Measurements from ENCODE around the gene LRP6.

Gene LRP6

GRCh38 chr12:12294215-12295005, 27.6 kb upstream of the LRP6 start:
- no peak for TF ChIP-seq CTCF (conservative IDR thresholded peaks at IDR 0.05; ENCODE audit: low read length)
- peak; percentile 45 for DNase-seq (ENCODE audit: low read depth)
- H3K4me3 ChIP-seq (ENCODE audit: low read length) = no peak overlapping the region

GRCh38 chr12:12290206-12290605, 23.4 kb upstream of the LRP6 start:
- DNase-seq (ENCODE audit: low read depth) = no peak
- TF ChIP-seq CTCF (conservative IDR thresholded peaks at IDR 0.05; ENCODE audit: low read length) = no peak
- no peak overlapping the region for H3K4me3 ChIP-seq (ENCODE audit: low read length)

- no peak overlapping the region for H3K4me3 ChIP-seq (ENCODE audit: low read length)
- TF ChIP-seq CTCF (conservative IDR thresholded peaks at IDR 0.05; ENCODE audit: low read length) = no peak
- no peak for DNase-seq (ENCODE audit: low read depth)
Observed at GRCh38 chr12:12286441-12286840, 19.6 kb upstream of the LRP6 start.

DNA sequence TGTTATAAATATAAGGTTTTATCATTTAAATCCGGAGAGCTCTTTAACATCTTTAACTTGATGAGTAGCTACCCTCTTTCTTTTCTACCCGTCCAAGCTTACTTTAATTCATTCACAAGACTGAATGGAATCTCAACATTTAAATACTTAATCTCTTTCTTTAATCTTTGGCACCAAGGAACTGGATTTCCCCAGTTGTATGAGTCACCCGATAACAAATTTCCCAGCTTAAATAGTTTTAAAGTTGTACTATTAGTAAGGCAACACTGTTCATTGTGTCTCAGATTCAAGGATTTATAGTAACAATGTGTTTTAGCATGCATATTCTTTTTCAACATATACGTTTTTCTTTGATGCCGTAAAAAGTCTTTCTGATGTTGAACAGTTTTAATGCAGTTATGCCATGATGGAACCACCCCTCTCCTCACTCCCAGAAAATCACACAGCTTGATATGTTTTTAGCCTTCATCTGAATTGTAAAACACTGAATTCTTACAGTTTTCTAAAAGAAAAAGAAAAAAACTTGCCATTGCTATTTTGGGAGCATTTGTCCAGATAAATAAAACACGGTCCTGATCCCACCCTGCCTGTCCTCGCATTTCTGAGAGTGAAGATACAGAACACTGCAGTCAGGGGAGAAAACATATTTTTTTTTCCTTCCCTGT, 16.0 kb upstream of the LRP6 start:
- DNase-seq (ENCODE audit: low read depth) = peak; percentile 51
- no peak for TF ChIP-seq CTCF (conservative IDR thresholded peaks at IDR 0.05; ENCODE audit: low read length)
- no peak overlapping the region for H3K4me3 ChIP-seq (ENCODE audit: low read length)

DNA sequence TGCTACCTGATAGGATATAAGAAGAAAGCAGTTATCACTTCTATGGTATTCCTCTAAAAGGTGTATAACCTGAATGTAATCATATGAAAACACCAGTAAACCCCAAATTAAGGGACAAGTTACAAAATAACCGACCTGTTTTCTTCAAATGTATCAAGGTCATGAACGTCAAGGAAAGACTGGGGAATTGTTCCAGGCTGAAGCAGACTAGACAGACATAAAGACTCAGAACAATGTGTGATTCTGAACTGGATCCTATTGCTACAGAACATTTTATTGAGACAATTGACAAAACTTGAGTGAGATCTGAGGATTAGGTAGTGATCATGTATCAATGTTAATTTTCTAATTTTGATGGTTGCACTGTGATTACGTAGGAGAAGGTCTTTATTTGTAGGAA, 15.4 kb upstream of the LRP6 start:
- TF ChIP-seq CTCF (conservative IDR thresholded peaks at IDR 0.05; ENCODE audit: low read length) = no peak
- no peak overlapping the region for H3K4me3 ChIP-seq (ENCODE audit: low read length)
- DNase-seq (ENCODE audit: low read depth) = no peak

DNA sequence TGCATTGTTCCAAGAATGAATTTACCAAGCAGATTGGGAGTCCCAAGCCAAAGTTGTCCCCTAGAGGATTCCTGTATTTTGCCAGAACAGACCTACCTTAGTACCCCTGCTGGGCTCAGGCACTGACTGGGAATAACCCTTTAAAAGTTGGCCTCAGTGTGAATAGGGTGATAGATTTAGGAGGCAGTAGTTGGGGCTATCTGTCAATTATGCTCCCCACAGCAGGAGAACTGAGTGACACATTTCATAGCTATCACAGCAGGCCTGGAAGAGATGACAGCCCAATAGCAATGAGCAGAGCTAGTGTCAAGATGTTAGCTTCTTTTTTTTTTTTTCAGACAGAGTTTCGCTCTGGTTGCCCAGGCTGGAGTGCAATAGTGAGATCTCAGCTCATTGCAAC, 14.3 kb upstream of the LRP6 start:
- H3K4me3 ChIP-seq (ENCODE audit: low read length) = no peak overlapping the region
- TF ChIP-seq CTCF (conservative IDR thresholded peaks at IDR 0.05; ENCODE audit: low read length) = no peak
- DNase-seq (ENCODE audit: low read depth) = no peak

DNA sequence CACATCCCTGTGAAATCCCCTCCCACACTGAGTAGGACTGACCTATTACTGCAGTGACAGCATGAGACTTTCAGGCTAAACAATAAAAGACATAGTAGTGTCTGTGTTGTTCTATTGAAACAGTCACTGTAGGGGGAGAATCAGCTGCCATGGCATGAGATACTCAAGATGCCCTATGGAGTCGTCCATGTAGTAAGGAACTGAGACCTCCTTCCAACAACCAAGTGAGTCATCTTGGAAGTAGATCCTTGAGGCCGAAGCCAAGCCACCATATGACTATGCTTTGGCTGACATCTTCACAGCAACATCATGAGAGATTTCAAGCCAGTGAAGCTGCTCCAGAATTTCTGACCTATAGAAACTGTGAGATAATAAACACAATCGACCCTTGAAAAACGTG, 12.1 kb upstream of the LRP6 start:
- peak; percentile 51 for DNase-seq (ENCODE audit: low read depth)
- no peak overlapping the region for H3K4me3 ChIP-seq (ENCODE audit: low read length)
- TF ChIP-seq CTCF (conservative IDR thresholded peaks at IDR 0.05; ENCODE audit: low read length) = no peak
